ENCODE results near the gene ALKBH8. TPM values are rescaled to one million over a fixed set of nuclear protein-coding genes. Genes with fewer than 3 reads are reported as not detected.
"Not testable (repeated sequence)": the region's sequence is repeated elsewhere in the genome, so short reads cannot be mapped to it uniquely, and the experiment has no call there.

The ALKBH8 gene
- total RNA-seq, 1 experiment from 2014 or later = 7.9 TPM

DNA sequence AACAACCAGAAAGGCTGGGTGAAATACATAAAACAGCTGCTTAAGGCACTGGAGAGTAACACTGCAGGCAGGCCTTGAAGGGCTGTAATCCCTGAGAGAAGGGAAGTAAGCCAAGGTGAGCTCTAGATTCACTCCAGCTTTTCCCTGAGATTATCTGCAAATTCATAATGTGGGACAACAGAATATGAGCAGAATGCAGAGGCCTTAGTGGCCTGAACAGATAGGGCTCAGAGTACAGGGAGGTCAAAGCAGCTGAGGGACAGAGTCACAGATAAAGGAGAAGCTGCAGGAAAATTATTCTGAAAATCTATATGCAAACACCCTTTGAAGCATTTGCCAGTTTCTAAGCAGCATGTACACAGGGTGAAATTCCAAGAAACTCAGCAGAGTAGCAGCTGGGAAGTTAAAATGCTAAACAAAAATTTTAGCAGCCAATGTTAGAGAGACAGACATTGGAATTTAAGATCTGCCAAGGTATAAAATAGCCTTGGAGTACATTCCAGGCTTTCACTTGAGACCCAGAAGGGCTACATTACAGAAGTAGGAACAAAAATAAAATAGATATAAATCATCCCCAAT lies 59.8 kb downstream of the ALKBH8 start:
- DNase-seq (ENCODE audit: low spot score) = no peak

GRCh38 chr11:107504981-107505380 lies 60.6 kb downstream of the ALKBH8 start:
- DNase-seq (ENCODE audit: low spot score) = no peak

DNA sequence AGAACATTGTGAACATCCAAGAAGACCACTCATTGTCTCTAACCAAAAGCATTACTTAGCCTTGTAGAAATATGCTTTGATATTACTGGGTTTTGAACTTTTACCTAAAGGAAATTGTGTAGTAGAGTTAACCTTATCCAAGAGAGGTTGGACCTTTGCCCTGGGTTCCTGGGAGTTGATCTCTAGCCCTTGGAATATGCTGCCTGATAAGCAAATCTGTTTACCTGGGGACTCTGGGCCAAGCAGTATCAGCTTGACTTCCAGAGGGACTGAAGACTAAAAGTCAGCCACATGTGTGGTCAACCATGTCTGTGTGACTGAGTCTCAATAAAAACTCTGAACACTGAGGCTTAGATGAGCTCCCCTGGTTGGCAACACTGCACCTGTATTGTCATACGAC lies 63.8 kb downstream of the ALKBH8 start:
- DNase-seq (ENCODE audit: low spot score) = no peak

- DNase-seq (ENCODE audit: low spot score) = not testable (repeated sequence)
Observed at GRCh38 chr11:107497371-107497770, 68.2 kb downstream of the ALKBH8 start.

DNA sequence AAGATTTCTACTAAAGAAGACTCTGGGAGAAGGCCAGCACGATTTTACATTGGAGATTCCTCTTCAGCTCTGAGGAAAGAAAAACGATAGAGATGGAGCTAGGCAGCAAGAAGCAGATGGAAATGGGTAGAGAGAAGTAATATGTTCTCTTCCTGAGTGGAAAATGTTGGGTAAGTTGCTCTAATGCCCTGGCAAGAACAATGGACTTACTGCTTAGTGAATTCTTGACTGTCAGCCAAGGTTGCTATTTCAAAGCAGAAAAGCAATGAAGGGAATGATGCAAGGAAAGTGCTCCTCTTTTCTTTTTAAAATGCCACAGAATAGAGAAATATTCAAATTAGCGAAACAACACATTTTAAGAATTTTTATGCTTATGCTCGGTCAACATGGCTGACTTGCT lies 69.5 kb downstream of the ALKBH8 start:
- DNase-seq (ENCODE audit: low spot score) = peak; percentile 23

GRCh38 chr11:107494055-107494454 lies 71.5 kb downstream of the ALKBH8 start:
- DNase-seq (ENCODE audit: low spot score) = no peak

- DNase-seq (ENCODE audit: low spot score) = no peak
Observed at GRCh38 chr11:107493117-107493516, 72.4 kb downstream of the ALKBH8 start.

- no peak for DNase-seq (ENCODE audit: low spot score)
Observed at GRCh38 chr11:107490836-107491235, 74.7 kb downstream of the ALKBH8 start.

DNA sequence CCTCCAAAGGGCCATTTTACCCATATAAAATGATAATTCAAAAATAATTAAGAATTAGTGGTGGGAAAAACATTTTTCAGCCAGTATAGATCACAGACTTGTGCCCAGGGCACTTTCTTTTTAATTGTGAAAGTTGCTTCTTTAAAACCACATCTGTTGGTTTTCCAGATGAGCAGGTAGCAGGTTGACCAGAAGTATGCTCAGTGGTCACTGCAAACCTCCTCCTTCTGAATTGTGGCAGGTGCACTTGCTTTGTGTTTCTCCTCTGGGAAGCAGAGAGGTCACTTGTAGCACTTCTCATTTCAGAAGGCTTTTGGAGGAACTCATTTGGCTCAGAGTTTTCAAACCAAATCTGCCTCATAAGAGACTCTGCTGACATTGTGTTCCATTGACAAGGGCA lies 83.3 kb downstream of the ALKBH8 start:
- no peak for DNase-seq (ENCODE audit: low spot score)

DNA sequence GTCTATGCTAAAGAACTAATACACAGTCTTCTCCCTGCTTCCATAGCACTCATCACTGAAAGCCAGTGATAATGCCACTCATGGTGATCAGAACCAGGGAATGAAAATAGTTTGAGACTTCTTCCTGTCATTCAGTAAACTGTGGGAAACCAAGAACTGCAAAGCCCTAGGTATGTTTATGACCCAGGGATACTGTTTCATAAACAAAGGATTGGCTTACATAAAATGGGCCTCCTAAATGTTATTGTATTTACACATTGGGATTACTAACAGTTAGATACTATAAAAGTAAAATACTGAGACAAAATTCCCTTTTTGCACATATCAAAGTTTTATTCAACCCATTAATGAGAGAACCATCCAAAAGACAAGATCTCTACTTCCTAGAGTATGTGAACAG lies 86.6 kb downstream of the ALKBH8 start:
- DNase-seq (ENCODE audit: low spot score) = peak; percentile 39

DNA sequence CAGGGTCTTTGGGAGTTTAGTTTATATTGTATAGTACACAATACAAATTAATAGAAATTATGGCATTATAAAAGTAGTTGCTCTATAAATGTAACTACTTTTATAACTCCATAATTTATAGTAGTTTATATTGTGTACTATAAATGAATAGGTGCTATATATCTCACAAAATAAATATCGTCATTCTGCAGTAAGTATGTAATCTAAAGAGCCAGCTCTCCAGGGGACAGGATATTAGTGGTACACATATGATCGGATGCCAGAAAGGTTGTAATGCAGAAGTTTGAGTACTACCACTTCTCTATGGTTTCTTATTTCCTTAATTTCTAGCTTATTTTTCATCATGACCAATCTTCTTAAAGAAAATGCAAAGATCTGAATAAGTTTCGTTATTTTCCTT lies 87.7 kb downstream of the ALKBH8 start:
- no peak for DNase-seq (ENCODE audit: low spot score)

DNA sequence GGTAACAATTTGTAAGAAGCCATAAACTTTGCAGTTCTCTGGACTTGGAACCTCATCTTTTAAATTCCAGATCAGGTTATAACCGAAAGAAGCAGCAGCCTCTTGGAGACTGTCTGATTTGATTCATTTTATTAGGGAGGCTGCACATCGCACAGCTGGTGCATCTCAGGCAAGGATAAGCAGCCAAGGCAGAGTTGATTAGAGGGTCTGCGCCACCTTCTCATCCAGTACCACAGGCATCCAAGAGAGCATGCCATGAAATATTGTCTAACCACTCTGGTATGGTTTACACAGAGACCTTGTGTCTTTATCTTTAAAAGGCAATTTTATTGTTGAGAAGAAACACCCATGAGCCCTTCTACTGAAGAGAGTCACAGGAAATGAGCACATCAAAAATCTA lies 91.7 kb downstream of the ALKBH8 start:
- DNase-seq (ENCODE audit: low spot score) = no peak

DNA sequence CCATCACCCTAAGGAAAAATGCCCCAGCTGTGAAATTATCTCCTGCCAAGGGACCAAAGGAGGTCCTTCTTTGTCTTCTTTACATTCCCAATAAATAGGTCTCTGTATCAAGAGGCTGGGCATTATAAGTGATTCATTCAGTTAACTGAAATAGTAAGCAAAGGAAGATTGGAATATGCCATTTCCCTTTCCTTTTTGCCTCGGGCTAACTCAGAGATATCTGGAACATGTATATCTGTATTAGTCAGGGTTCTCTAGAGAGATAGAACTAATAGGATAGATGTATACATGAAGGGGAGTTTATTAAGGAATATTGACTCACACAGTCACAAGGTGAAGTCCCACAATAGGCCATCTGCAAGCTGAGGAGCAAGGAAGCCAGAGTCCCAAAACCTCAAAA lies 92.6 kb downstream of the ALKBH8 start:
- DNase-seq (ENCODE audit: low spot score) = no peak

DNA sequence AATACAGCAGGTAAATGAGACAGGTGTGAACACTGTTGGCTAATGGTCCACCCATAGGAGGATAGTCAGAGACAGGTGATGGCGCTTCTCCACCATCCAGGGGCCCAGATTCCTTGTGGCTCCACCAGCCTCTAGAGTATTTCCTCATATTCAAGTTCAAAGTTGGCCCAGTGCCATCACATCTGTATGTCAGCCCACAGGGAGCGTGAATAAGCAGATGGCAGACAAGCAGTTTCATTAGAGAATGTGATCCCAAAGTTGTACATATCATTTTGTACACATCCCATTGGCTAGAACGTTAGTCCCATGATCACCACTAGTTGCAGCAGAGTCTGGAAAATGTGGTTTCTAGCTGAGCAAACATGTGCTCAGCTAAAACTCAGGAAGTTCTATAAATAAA lies 96.9 kb downstream of the ALKBH8 start:
- DNase-seq (ENCODE audit: low spot score) = peak; percentile 33

DNA sequence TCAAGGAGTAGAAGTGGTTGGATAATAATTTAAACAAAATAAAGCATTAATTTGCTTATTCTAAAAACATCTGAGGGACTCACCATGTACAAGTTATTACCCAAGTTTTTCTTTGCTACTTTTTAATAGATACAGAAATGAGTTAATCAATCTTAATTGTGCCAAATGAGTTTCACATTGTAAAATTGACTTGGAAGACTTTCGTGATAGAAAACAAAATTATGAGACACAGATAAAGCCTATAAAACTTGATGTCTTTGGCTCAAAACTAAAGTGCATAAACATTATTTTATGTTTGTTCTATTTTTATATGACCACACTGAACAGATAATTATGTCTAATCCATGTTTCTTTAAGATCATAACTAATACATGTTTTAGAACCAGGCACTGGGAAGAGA lies 97.8 kb downstream of the ALKBH8 start:
- DNase-seq (ENCODE audit: low spot score) = no peak

DNA sequence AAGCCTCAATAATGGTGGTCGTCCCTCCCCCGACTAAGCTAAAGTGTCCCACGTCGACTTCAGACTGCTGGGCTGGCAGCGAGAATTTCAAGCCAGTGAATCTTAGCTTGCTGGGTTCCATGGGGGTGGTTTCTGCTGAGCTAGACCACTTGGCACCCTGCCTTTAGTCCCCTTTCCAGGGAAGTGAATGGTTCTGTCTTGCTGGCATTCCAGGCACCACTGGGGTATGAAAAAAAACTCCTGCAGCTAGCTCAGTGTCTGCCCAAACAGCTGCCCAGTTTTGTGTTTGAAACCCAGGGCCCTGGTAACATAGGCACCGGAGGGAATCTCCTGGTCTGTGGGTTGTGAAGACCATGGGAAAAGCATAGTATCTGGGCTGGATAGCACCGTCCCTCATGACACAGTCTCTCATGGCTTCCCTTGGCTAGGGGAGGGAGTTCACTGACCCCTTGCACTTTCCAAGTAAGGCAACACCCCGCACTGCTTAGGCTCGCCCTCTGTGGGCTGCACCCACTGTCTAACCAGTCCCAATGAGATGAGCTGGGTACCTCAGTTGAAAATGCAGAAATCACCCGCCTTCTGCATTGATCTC lies 99.2 kb downstream of the ALKBH8 start:
- DNase-seq (ENCODE audit: low spot score) = not testable (repeated sequence)

GRCh38 chr11:107457558-107458271 lies 107.8 kb downstream of the ALKBH8 start, which contains the start of gene CWF19L2:
Gene CWF19L2, minus strand, starts transcription at chr11:107457825. Its CDS starts 9 bp downstream, at chr11:107457816.
- DNase-seq (ENCODE audit: low spot score) = peak; percentile 94

GRCh38 chr11:107457205-107457557 lies 108.4 kb downstream of the ALKBH8 start:
- DNase-seq (ENCODE audit: low spot score) = no peak

- DNase-seq (ENCODE audit: low spot score) = no peak
Observed at GRCh38 chr11:107453594-107454286, 111.8 kb downstream of the ALKBH8 start.
